GM06990 (cell line): ENCODE results near the gene ARL15.

ENCODE experiments used
- DNase-seq: peaks from one replicate; pipeline ENCODE4 v3.0.0-alpha.2; 2011; ENCODE audit not compliant: insufficient read length; ENCODE audit errors: extremely low read depth
- H3K27me3 ChIP-seq: replicated peaks from 2 replicates; pipeline ENCODE4 v1.6.0; 2011; ENCODE audit warnings: low read length; ENCODE audit not compliant: control insufficient read depth, insufficient read depth
- H3K36me3 ChIP-seq: 2 replicates; pipeline ENCODE4 v1.5.1; 2011; ENCODE audit warnings: low read length; ENCODE audit not compliant: control insufficient read depth, insufficient read depth
- H3K4me3 ChIP-seq: replicated peaks from 2 replicates; pipeline ENCODE4 v1.5.1; 2011; ENCODE audit warnings: low read depth, mild to moderate bottlenecking, control low read depth, low read length
- TF ChIP-seq, protein P1 (sequence below): IDR thresholded peaks from 2 replicates; pipeline ENCODE4 v1.5.1; 2011; ENCODE audit warnings: low read length, control low read depth, mild to moderate bottlenecking, inconsistent platforms; ENCODE audit not compliant: insufficient read depth, poor library complexity, severe bottlenecking

ARL15 gene

DNA sequence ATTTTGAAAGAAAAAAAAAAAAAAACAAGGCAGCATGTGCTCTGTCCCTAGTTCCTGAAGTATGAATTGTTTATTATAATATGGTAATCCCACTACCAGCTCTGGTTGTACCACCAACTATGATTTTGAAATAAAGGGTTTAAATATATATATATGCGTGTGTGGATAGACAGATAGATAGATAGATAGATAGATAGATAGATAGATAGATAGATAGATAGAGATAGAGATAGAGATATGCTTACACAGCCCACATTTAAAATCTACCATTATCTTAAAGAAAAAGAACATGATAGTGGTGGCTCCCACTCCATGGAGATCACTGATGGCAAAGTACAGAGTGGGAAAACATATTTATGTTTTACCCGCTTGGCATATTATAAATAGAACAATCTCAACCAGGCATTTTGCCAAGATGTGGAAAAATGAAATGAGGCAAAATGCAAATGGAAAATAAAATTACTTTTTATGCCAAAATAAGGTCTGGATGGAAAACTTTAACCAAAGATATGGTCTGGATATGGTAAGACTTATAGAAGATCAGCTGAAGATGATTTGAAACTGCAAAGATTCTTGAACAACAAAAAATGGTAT, 170.0 kb downstream of the ARL15 start:
- Histone ChIP-seq H3K27me3 (no peaks in the 10 kb centered on the region), H3K4me3 (no peak overlapping the region), H3K36me3 (no peaks in the 10 kb centered on the region)
- no peak for DNase-seq
- TF ChIP-seq, protein P1, sequence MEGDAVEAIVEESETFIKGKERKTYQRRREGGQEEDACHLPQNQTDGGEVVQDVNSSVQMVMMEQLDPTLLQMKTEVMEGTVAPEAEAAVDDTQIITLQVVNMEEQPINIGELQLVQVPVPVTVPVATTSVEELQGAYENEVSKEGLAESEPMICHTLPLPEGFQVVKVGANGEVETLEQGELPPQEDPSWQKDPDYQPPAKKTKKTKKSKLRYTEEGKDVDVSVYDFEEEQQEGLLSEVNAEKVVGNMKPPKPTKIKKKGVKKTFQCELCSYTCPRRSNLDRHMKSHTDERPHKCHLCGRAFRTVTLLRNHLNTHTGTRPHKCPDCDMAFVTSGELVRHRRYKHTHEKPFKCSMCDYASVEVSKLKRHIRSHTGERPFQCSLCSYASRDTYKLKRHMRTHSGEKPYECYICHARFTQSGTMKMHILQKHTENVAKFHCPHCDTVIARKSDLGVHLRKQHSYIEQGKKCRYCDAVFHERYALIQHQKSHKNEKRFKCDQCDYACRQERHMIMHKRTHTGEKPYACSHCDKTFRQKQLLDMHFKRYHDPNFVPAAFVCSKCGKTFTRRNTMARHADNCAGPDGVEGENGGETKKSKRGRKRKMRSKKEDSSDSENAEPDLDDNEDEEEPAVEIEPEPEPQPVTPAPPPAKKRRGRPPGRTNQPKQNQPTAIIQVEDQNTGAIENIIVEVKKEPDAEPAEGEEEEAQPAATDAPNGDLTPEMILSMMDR, result no peak

DNA sequence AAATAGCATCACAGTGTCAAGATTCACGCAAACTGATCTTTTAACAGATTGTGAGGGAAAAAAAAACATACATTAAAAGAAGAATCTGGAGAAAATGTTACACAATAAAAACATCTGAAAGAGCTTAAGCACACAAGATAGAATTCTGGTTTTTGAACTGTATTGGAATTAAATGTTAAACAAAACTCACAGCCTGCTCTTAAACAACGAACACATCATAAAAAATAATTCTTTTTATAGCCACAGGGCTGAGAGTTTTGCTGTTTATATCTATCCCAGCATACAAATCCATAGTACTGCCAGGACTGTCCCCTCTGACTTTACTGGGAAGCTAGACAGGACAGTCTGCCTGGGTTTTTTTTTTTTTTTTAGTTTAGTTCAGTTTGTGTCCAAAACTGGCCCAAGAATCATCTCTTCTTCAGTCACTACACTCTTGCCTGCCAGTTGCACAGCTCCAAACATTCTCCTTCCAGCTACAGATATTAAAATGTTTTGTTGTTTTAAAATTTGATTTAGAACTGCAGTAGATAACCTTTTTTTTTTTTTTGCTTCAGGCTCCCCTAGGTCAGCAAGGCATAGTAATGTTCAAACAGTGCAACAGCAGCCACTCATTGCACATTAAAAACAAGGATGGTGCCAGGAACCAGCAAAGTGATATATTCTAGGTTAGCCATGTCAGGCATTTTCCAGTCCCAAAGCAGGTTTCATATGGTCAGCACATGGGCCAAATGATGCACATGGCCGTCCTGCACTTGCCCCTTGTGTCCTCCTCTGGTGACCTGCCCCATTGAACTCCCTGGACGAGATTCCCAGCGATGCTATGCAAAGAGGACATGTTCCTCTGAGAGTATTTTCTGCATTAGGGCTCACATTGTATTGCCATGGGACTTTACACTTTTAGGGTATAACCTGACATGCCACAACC, 173.6 kb downstream of the ARL15 start:
- Histone ChIP-seq H3K36me3 (no peaks in the 10 kb centered on the region), H3K4me3 (no peak overlapping the region), H3K27me3 (no peaks in the 10 kb centered on the region)
- TF ChIP-seq, protein P1, result no peak
- no peak for DNase-seq

DNA sequence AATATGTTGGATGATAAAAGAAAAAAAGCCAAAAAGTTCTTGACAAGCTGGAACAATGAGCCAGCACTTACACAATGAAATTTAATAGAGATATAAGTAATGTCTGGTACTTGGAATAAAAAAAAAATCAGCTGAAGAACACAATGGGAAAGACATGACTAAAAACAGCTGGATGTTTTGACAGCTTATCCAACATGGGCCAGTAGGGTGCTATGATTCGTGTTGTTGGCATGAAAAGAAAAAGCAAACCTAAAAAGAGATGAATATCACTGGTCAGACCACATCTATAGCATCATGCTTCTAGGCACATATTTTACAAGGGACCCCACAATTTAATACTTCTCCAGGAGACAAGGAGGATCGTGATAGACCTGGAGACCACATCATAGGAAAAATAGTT, 175.3 kb downstream of the ARL15 start:
- H3K36me3 ChIP-seq, result no peaks in the 10 kb centered on the region
- TF ChIP-seq, protein P1, result no peak
- no peaks in the 10 kb centered on the region for H3K27me3 ChIP-seq
- DNase-seq, result no peak
- H3K4me3 ChIP-seq, result no peak overlapping the region

DNA sequence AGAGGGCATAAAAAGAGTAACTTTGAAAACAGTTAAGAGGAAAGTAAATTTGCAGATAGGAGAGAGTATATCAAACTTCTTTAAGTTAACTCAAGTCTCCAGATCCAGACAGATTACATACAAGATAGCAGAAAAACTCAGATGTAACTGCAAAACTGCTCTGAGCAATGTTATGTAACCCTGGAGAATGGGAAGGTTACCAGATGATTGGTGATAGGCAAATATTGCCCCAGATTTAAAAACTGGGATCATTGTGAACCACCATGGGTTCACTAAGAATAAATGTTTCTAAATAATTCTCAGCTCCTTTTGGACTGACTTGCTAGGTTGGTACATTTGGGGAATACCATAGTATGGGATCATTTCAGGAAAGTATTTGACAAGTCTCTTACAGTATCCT, 176.5 kb downstream of the ARL15 start:
- no peak for DNase-seq
- H3K27me3 ChIP-seq, result no peaks in the 10 kb centered on the region
- no peaks in the 10 kb centered on the region for H3K36me3 ChIP-seq
- TF ChIP-seq, protein P1, result no peak
- H3K4me3 ChIP-seq, result no peak overlapping the region

DNA sequence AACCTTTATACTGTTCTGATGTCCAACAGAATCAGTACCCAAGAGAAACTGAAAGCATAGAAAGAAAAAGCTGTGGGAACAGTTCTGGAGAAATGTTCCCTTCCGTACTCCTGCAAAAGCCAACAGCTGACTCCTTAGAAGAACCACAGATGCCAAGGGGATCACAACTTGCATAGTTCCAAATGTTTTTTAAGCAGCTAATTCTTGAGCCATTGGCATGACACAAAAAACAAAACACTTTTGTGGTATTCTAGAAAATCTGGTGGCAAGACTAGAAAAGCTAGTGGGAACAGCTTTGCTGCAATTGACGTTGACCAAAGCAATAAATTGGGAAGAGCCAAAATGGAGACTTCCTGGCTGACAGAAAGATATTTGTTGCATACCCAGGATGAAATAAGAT, 189.9 kb downstream of the ARL15 start:
- TF ChIP-seq, protein P1, result no peak
- Histone ChIP-seq H3K27me3 (no peaks in the 10 kb centered on the region), H3K4me3 (no peak overlapping the region), H3K36me3 (no peaks in the 10 kb centered on the region)
- DNase-seq, result no peak
